Superior temporal gyrus (tissue), 1 donor: ENCODE data around the gene TKT.

ENCODE experiments used
- DNase-seq: peaks from one replicate; pipeline ENCODE4 v3.0.0-alpha.2; 2016; ENCODE audit errors: extremely low spot score

Gene TKT

DNA sequence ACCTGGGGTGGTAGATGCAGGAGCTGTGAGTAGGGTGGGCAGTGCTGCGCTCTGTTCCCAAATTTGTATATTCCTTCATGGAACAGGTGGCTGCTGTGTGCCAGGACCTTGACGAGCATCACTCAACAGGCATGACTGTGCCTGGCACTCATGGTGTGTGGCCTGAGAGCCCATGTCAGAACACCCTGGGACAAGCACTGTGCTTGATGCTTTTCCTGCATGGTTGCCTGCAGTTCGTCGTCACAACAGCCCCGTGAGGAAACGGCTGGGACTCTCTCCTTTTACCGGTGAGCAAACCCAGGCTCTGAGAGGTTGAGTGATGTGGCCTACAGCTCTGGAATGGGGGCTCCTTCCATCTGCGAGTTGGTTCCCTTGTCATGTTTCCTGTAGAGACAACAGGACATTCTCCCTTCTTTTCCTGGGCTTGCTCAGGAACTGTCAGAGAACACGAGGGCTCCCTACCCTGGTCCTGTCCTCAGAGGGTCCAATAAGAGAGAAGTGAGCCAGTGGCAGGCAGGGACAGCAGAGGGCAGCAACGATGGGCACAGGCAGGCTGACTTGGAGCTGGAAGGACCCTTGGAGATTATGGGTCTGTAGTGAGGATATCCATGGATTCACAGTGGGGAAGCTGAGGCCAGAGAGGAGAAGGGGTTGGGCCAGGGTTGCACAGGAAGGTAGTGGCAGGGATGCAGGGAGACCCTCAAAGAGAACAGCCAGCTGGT is 57.4 kb downstream of the TKT start:
- DNase-seq = no peak

DNA sequence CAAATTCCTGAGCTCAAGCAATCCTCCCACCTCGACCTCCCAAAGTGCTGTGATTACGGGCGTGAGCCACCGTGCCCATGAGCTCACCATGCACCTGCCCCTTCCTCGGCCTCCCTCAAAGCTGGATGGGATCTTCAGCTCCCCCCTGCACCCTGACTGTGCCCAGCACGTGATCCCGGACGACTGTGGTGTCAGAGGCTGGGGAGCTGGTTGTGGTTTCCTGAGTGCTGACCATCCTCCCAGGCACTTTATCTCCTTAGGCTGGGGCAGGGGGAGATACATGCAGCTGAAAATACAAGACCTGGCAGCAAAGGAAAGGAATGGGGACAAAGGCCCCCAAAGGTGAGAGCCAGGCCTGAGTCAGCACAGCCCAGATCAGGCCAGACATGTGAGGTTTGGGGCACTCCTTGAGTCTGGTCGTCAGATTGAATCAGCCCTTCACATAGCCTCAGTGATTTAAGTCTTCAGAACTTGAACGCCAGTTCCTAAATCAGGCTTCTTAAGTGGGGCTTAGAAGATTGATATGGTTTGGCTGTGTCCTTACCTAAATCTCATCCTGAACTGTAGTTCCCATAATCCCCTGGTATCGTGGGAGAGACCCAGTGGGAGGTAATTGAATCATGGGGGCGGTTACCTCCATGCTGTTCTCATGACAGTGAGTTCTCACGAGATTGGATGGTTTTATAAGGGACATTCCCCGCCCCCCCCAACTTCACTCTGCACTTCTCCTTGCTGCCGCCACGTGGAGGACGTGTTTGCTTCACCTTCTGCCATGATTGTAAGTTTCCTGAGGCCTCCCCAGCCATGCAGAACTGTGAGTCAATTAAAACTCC is 59.0 kb downstream of the TKT start:
- no peak for DNase-seq

DNA sequence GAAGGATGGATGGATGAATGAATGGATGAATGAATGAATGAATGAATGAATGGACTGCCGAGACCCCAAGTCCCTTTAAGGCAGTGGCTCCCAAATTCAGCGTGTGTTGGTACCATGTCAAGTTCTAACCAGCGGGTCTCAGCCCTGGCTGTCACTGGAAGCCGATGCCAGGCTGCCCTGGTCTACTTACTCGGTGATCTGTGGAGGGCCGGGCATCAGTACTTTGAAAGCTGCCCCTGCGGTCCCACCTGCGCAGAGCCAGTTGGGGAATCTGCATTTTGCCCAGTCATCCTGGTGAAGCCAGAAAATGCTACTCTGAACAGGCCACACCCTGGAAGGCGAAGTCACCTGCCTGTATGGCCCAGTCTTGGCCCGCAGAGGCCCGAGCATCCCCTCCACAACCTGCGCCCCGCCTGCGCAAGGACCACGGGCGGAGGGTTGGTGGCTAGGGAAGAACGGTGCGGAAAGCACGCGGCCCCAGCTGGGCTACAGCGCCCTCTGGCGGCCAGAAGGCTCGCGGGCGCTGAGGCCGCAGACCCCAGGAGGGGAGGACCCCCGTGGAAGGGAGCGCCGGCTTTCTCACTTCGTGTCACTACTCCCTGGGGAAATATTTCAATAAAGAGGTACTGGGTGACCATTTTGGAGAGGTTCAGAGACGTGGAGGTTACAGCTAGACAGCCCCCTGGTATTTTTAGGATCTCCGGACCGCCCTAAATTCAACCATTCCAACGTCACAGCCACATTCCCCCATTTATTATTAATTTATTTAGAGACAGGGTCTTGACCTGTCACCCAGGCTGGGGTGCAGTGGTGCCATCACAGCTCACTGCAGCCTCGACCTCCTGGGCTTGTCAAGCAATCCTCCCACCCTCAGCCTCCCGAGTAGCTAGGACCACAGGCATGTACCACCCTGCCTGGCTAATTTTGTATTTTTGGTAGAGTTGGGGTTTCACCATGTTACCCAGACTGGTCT is 59.9 kb downstream of the TKT start:
- peak; percentile 50 for DNase-seq

DNA sequence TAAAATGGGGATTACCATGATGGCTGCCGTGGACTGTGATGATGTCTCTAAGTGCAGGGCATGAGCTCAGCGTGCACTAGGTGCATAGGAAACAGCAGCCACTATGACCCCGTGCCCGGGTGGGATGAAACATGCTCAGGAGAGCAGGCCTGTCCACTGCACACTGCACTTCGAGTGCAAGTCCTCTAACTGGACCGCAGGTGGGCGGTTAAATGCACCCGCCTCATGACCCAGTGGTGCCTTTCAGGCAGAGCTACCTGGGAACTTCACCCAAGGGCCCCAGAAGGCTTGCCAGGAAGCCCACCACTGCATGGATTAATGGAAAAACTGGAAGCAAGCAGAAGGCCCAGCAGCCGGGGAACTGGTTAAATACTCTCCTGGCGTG is 60.8 kb downstream of the TKT start:
- DNase-seq = no peak

DNA sequence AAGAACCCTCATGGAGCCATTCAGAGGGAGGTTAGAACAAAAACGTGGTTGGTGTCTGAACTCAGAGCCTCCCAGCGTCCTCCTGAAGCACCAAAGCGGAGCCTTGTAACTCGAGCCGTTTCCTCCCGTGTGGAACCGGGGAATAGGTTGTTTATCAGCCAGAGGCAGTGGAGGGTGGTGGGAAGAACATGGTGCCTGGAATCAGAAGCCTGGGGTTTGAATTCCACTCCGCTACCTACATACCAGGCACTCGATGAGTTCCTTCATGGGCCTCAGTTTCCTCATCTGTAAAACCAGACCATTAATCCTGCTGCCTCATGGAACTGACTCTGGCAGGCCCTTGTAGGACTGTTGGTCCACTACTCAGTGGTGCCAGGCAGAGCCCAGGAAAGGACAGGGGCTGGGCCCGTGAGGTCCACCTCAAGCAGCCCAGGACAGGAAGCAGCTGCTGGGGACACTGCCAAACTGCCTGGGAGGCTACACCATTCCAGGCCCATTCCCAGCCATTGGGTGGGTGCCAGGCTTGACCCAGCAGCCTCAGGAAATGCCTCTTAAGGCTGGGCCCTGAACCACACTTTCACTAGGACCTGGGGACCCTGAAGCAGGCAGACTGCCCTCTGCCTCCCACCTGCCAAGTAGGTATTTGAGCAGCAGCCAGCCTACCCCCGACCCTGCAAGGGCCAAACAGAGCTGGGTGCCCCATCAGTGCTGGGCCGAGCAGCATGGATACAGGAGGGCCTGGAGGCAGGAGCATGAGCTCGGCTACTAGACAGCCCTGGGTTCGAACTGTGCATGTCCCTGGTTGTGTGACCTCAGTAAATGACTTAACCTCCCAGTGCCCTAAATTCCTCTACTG is 61.4 kb downstream of the TKT start:
- no peak for DNase-seq

DNA sequence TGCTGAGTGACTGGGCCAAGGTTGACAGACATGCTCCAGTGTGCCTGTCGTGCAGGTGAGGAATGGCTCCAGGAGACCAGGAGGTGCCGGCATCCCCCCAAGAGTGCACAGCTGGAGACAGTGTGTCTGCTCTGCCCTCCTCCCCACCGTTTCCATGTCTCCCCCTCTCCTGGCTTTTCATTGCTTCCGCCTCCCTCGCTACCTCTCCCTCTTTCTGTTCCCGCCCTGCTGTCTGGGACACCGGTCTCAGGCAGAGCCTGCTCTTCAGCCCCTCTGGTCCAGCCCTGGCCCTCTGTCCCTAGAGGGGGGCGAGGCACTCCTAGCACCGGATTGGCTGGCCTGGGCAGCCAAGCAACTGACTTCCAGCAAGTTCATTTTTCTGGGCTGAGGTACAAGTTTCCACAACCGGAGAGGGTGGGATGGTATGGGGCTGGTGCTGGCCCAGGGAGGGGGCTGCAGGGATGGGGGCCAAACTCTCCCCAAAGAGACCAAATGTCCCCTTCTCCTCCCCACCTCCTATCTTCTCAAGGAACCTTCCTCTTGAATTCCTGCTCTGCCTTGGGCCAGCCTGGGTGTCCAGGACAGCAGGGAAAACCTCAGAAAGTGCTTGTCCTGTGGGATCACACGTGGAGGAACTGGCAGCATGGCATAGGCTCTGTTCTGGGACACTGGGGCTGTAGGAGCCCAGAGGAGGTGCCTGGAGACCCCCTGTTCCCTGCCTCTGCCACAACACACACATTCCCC is 62.2 kb downstream of the TKT start:
- no peak for DNase-seq

DNA sequence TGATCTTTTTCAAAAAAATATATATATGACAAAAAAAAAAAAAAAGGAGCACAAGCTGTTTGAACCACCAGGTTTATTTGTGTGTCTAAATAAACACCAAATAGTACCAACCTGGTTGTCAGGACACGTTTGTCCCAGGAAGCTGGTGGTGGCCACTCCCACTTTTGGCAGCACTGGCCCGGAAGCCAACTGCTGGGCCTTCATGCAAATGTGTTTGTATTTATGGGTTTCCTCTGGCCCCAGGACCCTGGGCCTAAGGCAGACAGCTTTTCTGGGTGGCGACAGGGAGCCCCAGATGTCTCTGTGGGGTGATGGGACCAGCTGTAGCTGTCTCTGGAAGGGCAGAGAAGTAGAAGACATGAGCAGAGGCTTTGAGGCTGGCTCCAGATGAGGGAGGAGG is 63.2 kb downstream of the TKT start:
- DNase-seq = no peak

DNA sequence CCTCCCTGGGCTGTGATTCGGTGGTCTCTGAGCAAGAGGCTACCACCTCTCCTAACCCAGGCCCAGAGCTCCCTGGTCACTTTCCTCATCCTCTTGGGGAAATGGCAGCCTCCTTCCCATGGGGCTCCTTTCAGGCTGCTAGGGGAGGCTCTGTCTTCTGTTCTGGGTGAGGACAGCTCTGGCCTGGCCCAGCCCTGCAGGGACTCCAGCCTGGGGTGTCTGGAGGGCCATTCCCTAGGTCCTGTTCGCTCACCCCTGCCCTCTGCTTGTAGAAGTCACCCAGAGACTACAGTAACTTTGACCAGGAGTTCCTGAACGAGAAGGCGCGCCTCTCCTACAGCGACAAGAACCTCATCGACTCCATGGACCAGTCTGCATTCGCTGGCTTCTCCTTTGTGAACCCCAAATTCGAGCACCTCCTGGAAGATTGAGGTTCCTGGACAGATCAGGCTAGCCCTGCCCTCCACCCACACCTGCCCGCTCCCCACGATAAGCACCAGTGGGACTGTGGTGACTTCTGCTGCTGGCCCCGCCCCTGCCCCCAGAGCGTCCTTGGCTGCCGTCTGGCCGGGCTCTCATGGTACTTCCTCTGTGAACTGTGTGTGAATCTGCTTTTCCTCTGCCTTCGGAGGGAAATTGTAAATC is 63.9 kb downstream of the TKT start:
- no peak for DNase-seq

DNA sequence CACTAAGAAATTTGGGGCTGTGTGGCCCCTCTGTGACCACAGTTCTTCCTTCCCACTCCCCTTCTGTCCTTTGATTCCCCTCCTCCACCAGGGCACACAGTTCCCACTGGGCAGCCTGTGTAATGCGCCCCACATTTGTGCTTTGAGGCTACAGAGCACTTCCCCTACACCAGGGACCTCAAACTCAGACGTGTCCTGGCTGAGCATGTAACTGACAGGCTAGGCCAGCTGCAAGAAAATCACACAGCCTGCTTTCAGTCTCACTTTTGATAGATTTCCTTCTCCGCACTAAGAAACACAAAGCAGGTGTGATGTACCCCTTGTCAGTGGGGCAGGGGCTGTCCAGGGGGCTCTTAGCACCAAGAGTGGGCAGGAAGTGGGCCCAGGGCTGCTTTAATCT is 65.2 kb downstream of the TKT start:
- no peak for DNase-seq

DNA sequence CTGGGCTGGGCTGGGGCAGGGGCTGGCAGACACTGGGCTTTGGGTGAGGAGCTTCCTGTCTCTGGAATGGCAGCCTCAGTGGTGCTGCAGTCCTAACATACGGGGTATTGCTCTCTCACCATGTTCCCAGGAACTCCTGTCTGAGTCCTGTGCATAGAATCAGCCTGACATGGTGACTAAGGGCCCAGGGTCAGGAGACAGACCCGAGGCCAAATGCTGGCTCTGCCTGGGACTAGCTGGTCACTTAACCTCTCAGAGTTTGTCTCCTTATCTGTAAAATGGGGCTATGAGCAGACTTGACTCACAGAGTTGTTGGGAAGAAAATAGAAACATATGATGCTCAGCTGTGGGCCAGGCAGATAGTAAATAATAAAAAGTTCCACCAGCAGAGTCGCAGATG is 66.5 kb downstream of the TKT start:
- no peak for DNase-seq

DNA sequence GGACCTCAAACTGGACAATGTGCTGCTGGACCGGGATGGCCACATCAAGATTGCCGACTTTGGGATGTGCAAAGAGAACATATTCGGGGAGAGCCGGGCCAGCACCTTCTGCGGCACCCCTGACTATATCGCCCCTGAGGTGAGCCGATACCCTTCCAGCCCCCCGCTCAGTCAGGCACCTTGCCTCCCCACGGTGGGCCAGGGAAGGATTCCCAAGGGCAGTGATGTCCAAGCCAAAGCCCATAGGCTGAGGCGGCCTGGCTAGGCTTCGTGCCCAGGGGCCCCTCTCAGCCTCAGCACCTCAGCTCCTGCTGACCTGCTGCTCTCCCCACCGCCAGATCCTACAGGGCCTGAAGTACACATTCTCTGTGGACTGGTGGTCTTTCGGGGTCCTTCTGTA is 67.1 kb downstream of the TKT start:
- DNase-seq = no peak

DNA sequence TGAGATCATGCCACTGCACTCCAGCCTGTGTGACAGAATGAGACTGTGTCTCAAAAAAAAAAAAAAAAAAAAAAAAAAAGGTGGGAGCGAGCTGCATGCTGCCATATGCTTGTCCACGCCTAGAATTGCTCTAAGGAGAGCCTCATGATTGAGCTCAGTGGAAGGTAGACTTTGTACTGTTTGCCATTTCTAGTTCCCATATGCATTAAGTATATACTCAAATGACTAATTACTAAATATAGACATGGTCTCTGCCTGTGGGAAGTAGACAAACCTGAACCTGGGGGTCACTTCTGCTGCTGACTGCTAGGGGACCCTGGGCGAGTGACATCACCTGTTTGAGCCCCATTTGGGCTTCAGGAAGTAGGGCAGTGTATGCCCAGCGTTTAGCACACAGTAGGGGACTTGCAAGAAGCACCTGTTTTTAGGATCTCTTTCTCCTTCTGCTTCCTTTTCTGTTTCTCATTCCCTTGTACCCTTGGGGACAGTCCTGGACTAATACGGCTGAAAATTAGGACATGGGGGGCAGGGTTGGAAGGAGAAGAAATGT is 67.6 kb downstream of the TKT start:
- DNase-seq = no peak

DNA sequence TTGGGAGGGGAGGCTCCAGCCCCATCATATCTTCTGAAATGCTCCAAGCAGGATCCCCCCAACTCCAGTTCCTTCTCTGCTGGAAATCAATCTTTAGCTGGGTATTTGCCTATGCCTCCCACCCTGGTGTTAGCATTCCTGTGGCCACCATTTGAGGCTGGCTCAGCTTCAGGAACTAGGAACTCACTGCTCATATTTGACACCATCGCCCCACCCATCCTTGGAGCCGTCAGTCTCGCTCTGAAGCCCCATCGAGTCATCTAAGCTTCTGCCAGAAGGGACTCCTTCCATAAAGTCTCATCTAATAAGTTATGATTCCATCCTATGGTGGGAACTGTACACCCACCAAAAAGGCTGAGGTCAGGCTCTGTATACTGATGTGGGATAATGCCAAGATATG is 68.4 kb downstream of the TKT start:
- no peak for DNase-seq

DNA sequence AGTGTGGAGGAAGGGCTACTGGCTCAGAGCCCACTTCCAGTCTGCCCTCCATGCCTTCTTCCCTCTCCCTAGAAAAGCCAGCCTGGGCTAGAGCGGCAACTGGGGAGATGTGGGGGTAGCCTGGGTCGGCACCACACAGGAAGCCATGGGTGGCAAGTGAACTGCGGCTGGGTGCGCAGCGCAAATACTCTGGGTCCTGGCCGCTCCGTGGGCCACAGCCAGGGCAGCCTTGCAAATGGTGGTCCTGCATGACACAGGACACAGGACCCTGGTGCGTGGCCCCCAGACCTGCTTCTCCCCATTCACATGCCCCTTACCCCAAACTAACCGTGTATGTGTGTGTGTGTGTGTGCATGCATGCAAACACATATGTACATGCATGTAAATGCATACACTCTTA is 69.1 kb downstream of the TKT start:
- DNase-seq = no peak

DNA sequence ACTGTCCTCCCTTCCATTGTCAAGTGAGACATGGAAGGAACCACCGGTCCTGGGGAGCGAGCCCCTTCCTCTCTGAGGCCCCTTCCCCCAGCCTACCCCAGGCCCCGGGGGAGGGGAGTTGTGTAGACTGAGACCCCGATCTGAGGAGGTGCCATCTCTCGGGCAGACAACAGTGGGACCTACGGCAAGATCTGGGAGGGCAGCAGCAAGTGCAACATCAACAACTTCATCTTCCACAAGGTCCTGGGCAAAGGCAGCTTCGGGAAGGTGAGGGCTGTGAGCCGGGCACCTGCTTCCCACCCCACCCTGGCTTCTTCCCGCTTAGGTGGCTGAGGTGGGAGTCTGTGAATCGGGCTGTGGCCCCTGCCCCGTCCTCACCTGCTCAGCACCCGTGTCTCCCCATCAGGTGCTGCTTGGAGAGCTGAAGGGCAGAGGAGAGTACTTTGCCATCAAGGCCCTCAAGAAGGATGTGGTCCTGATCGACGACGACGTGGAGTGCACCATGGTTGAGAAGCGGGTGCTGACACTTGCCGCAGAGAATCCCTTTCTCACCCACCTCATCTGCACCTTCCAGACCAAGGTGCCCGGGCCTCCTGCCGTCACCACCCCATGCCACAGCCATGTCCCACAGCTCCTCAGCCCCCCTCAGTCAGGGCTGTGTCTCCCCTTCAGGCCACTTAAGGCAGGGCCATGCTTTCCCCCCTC is 69.9 kb downstream of the TKT start:
- no peak for DNase-seq

DNA sequence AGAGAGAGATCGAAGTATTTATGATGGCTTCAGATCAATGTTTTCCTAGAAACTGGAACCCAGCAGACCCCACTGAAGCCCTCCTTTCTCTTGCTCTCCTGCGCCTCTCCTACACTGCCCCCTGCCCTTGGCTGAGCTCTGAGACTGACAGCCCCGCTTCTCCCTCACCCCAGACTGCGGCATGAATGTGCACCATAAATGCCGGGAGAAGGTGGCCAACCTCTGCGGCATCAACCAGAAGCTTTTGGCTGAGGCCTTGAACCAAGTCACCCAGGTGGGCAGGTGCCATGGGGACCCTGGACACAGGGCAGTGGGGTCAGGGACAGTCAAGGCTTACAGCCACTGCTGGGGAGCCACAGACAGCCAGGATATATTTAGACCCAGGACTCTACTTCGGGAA is 71.1 kb downstream of the TKT start:
- no peak for DNase-seq

DNA sequence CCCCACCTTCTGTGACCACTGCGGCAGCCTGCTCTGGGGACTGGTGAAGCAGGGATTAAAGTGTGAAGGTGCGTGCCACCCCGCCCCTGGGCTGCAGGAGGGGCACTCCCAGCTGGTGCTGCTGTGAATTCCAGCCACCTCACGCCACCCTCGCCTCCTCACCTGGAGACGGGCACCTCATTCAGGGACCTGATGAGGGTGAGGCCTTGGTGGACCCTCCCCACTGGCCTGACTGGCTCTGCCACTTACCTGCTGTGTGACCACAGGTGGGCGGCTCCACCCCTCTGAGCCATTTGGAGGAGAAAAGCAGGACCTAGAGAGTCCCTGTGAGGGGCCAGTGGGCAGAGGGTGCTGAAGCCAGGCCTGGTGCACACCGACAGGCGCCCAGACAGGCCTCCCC is 72.3 kb downstream of the TKT start:
- DNase-seq = no peak

DNA sequence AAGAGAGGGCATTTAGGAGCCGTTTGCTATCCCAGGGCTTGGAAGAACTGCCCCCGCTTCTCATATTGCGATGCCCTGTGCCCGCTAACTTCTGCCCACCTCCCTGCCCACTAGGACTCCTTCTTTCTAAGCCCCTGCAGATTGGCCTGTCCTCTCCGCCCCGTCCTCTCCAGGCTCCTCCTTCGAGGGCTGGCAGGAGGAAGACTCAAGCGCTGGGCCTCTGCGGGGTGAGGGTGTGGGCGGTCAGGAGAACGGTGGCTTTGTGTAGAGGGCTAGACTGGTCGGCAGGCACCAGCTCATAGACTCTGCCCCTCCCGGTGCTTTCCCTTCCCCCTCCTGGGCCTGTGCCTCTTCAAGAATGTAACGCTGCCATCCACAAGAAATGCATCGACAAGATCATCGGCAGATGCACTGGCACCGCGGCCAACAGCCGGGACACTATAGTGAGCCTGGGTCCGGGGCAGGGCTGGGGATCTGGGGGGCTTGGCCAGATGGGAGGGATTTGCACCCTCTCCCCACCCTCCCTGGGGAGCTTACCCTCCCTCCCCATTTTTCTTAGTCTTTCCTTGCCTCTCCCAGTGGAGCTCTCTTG is 73.0 kb downstream of the TKT start:
- DNase-seq = no peak

DNA sequence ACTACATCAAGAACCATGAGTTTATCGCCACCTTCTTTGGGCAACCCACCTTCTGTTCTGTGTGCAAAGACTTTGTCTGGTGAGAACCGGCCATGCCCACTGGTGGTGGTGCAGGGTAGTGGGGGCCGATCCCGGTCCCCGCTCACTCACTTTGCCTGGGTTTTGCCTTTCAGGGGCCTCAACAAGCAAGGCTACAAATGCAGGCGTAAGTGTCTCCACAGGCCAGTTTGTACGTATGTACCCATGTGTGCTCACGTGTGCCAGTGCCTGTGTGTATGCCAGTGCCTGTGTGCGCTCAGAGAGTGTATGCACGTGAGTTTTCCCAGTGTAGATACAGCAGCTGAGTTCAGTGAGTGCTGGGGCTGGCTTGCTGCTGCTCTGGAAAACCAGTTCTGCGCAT is 74.3 kb downstream of the TKT start:
- no peak for DNase-seq
